Tibial artery (tissue), 4 donors: ENCODE measurements around the gene PEMT.

Source experiments
- DNase-seq, 2 donors: peaks; one replicate each; pipeline ENCODE4 v3.0.0-alpha.2; 2019
- H3K27ac ChIP-seq, 2 donors: fragments of 200-600 bp; sonication (generic) in 1 of 2; 1 replicate in 1 of 2; 2 replicates in 1 of 2; pipeline ENCODE4 v1.5.1; 2018 to 2019; ENCODE audit warnings: mild to moderate bottlenecking in 1 of 2
- H3K27me3 ChIP-seq, 2 donors: fragments of 200-600 bp; sonication (generic) in 1 of 2; one replicate each; pipeline versions ENCODE4 v1.5.1 to v1.6.0; 2016 to 2019
- H3K36me3 ChIP-seq, 3 donors: fragments of 200-600 bp; sonication (generic) in 2 of 3; one replicate each; pipeline ENCODE4 v1.5.1; 2016 to 2019; ENCODE audit warnings: mild to moderate bottlenecking in 2 of 3
- H3K4me1 ChIP-seq, 4 donors: fragments of 200-600 bp; sonication (generic) in 2 of 4; 1 replicate in 3 of 4; 2 replicates in 1 of 4; pipeline ENCODE4 v1.5.1; 2016 to 2019
- H3K4me3 ChIP-seq, 2 donors: fragments of 200-600 bp; sonication (generic) in 1 of 2; 1 replicate in 1 of 2; 2 replicates in 1 of 2; pipeline ENCODE4 v1.5.1; 2018 to 2019; ENCODE audit warnings: mild to moderate bottlenecking in 2 of 2
- H3K9me3 ChIP-seq, 3 donors: fragments of 200-600 bp; sonication (generic) in 1 of 3; one replicate each; pipeline ENCODE4 v1.5.1; 2016 to 2019
- intact Hi-C: fragments of 100-400 bp; cut with DNase I; formaldehyde crosslinking; loops from one replicate; pipeline ENCODE4 v1.15.0; 2023; ENCODE audit warnings: low total_unique reads
- TF ChIP-seq, protein P1 (sequence below), 2 experiments: fragments of 200-600 bp in 1 of 2; fragments of 450-650 bp in 1 of 2; IDR thresholded peaks; one replicate each; pipeline ENCODE4 v1.5.1; 2017 to 2019; ENCODE audit warnings: antibody characterized with exemption in 2 of 2, mild to moderate bottlenecking in 1 of 2, moderate library complexity in 1 of 2

Gene PEMT

DNA sequence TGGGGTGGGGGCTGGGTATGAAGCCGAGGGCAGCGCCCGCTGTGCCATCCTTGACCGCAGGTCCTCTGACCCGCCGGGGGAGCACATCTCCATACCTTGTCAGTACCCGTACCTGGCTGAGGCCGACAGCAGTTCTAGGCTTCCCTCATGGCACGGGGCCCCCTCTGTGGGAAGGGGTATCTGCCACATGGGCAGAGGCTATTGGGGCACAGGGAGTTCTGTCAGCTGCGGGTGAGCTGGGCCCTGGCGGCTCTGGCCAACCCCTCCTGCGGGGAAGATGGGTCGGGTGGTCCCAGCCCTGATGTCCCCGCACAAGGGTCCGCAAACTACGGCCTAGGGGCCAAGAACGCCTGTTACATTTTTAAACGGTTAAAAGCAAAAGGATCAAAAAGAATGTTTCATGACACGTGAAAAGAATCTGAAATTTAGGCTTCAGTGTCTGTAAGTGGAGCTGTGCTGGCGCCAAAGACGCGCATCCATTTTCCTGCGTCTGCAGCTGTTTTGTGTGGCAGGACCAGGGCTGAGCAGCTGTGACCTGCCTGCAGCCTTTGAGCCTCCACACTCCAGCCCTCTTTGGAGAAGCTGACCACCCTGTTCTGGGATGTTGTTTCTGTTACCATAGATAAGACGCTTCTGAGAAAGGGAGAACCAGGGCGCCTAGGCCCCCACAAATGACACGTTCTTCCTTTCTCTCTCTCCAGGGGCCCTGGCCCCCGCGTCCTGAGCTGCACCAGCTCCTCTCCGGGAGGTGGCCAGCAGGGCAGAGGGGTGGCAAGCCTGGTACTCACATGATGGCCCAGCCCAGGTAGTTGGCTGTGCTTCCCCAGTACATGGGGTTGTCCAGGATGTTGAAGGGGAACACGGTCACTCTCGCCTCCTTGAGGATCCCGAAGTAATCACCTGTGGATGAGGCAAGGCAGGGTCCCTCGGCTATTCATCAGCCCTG is 82.6 kb downstream of the PEMT start:
- peaks cover 0 to 4% (median 0%) of the 10 kb centered on the region in 3 donors for H3K36me3 ChIP-seq
- intact Hi-C loops, result no loop called here
- H3K9me3 ChIP-seq, result no peaks in the 10 kb centered on the region
- H3K4me3 ChIP-seq, result no peak overlapping the region
- TF ChIP-seq, protein P1, sequence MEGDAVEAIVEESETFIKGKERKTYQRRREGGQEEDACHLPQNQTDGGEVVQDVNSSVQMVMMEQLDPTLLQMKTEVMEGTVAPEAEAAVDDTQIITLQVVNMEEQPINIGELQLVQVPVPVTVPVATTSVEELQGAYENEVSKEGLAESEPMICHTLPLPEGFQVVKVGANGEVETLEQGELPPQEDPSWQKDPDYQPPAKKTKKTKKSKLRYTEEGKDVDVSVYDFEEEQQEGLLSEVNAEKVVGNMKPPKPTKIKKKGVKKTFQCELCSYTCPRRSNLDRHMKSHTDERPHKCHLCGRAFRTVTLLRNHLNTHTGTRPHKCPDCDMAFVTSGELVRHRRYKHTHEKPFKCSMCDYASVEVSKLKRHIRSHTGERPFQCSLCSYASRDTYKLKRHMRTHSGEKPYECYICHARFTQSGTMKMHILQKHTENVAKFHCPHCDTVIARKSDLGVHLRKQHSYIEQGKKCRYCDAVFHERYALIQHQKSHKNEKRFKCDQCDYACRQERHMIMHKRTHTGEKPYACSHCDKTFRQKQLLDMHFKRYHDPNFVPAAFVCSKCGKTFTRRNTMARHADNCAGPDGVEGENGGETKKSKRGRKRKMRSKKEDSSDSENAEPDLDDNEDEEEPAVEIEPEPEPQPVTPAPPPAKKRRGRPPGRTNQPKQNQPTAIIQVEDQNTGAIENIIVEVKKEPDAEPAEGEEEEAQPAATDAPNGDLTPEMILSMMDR (IDR thresholded peaks at IDR 0.05), result no peak
- no peak overlapping the region for H3K27ac ChIP-seq
- no peak for DNase-seq
- no peaks in the 10 kb centered on the region for H3K27me3 ChIP-seq
- peaks cover 0 to 14% (median 0%) of the 10 kb centered on the region in 4 donors for H3K4me1 ChIP-seq

DNA sequence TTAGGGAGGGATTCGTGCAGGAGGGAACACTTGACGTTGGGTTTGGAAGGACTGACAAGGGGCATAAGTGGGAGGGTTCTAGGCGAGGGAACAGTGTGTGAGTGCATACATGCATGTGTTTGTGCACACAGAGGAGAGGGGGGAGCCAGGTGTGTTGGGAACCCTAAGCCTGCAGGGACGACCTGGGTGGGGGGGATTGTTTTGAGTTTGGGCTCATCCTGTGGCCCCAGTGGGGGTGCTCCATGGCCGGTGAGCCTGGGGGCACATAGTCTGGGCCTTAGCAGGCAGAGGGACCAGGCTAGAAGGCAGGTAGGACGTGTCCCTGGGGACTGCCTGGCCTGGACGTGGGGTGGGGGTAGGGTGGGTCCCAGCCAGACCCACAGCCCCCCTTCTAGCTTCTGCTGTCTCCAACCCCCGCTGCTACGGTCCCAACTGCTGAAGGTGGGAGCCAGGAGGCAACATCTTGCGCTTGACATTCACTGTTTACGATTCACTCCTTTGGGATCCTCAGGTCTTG is 83.4 kb downstream of the PEMT start:
- intact Hi-C loops, result no loop called here
- no peak overlapping the region for H3K4me3 ChIP-seq
- TF ChIP-seq, protein P1 (IDR thresholded peaks at IDR 0.05), result no peak
- no peak overlapping the region for H3K27ac ChIP-seq
- H3K9me3 ChIP-seq, result no peaks in the 10 kb centered on the region
- H3K4me1 ChIP-seq, result peaks cover 0 to 14% (median 0%) of the 10 kb centered on the region in 4 donors
- H3K36me3 ChIP-seq, result peaks cover 0 to 4% (median 0%) of the 10 kb centered on the region in 3 donors
- no peaks in the 10 kb centered on the region for H3K27me3 ChIP-seq
- no peak for DNase-seq

DNA sequence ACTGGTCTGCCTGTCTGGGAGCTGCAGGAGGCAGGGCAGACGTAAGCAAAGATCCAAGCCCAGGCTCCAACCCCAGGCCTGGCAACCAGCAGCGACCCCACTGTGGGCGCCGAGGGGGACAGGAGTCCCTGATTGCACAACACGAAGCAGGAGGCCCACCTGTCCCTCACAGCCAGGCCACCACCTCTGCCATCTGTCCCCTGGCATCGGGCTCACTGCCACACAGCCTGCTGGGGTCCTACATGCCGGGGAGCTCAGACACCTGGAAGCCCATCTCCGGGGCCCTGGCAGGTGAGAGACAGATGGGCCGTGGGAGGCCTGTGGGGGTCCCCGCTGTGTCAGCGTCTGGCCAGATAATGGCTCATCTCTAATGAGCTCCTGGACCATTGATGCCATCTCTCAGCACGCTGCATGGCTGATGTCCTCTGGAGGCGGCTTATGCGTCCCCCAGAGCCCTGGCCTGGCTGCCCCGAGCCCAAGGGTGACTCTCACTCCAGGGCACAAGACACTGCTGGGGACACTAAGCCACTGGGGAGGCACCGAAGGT is 84.0 kb downstream of the PEMT start:
- TF ChIP-seq, protein P1 (IDR thresholded peaks at IDR 0.05), result no peak
- Histone ChIP-seq H3K4me3 (no peak overlapping the region), H3K4me1 (peaks cover 0 to 14% (median 0%) of the 10 kb centered on the region in 4 donors), H3K27me3 (no peaks in the 10 kb centered on the region), H3K9me3 (no peaks in the 10 kb centered on the region), H3K36me3 (peaks cover 0 to 4% (median 0%) of the 10 kb centered on the region in 3 donors), H3K27ac (no peak overlapping the region)
- intact Hi-C loops, result no loop called here
- DNase-seq, result no peak

DNA sequence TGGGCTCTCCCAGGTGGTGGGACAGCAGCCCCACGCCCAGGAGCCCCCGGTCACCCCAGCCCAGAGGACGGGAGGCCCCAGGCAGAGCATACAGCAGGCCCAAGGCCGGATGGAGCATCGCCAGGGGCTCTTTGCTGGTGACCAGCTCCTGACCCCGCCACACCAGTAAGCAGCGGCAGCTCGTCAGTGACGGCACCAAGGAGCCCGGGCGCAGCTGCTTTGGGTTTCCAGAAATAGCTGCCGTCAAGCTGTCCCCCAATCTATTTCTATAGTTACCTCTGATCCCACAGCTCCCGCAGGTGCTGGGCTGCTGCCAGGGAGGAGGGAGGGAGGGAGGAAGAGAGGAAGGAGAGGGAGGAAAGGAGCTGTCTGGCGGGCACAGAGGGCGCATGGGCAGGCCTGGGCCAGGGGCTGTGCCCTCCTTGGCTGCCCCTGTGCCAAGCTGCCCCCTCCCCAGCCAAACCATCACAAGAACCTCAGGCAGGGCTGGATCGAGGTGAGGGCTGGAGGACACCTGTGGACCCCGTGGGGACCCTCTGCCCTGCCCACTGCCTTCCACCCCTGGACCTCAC is 84.5 kb downstream of the PEMT start:
- TF ChIP-seq, protein P1 (IDR thresholded peaks at IDR 0.05), result no peak
- no peak for DNase-seq
- intact Hi-C loops, result no loop called here

DNA sequence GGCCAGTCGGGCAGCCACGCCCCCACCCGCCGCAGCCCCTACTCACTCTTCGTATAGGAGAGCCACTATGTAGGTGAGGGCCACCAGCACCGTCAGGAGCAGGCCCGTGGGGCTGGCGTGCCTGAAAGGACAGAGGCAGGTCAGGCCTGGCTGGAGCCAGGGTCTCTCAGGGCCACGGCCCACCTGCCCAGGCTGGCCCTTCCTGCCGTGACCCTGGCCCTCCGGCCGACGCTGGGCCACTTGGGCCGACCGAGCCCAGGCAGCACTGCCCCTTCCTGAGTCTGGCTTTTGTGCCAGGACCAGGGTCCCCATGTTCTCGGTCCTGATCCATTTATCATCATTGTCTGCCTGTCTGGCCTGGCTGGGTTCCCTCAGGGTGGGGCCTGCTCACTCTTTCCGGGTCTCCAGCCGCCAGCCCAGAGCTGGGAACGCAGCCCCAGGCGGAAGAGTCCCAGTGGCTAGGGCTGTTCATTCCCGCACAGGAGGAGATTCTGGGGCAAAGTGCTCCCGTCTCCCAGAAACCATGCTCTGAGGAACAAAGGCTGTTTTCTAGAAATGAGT is 85.2 kb downstream of the PEMT start:
- intact Hi-C loops, result no loop called here
- no peaks in the 10 kb centered on the region for H3K9me3 ChIP-seq

More for the DNA sequence above, 84.5 kb downstream of the PEMT start:
- H3K36me3 ChIP-seq, result peaks cover 0 to 4% (median 0%) of the 10 kb centered on the region in 3 donors
- H3K27me3 ChIP-seq, result no peaks in the 10 kb centered on the region
- peaks cover 0 to 9% (median 0%) of the 10 kb centered on the region in 4 donors for H3K4me1 ChIP-seq
- H3K9me3 ChIP-seq, result no peaks in the 10 kb centered on the region
- no peak overlapping the region for H3K27ac ChIP-seq
- no peak overlapping the region for H3K4me3 ChIP-seq

More for the DNA sequence above, 85.2 kb downstream of the PEMT start:
- no peak for DNase-seq
- no peaks in the 10 kb centered on the region for H3K27me3 ChIP-seq
- no peak overlapping the region for H3K4me3 ChIP-seq
- TF ChIP-seq, protein P1 (IDR thresholded peaks at IDR 0.05), result no peak
- H3K36me3 ChIP-seq, result peaks cover 0 to 4% (median 0%) of the 10 kb centered on the region in 3 donors
- no peak overlapping the region for H3K27ac ChIP-seq
- peaks cover 0 to 4% (median 0%) of the 10 kb centered on the region in 4 donors for H3K4me1 ChIP-seq
